OCI-LY7 (cell line): Measurements from ENCODE around the gene RET.

ENCODE experiments used
- CTCF ChIP-seq: fragments of 200-600 bp; sonication (generic); conservative IDR thresholded peaks from 2 replicates; pipeline ENCODE4 v1.5.1; 2014; ENCODE audit warnings: mild to moderate bottlenecking, antibody characterized with exemption, low read length, moderate library complexity, mixed read lengths
- EZH2phosphoT487 ChIP-seq: fragments of 200-600 bp; sonication (generic); IDR thresholded peaks from 2 replicates; pipeline ENCODE4 v1.6.1; 2018; ENCODE audit warnings: low read depth, borderline replicate concordance, mild to moderate bottlenecking, mixed run types, antibody characterized with exemption, low read length, moderate library complexity, mixed read lengths

- TF ChIP-seq CTCF (no peak), EZH2phosphoT487 (no peak)
Observed at GRCh38 chr10:43109671-43110249, 32.9 kb downstream of the RET start.
